HEK293T (cell line): ENCODE measurements around the gene XAGE1B.

Source experiments
- FOXA1 ChIP-seq: fragments of 450-650 bp; IDR thresholded peaks from 2 replicates; pipeline ENCODE4 v1.6.1; 2016; ENCODE audit warnings: mild to moderate bottlenecking
- HDGF ChIP-seq: fragments of 450-650 bp; IDR thresholded peaks from 2 replicates; pipeline ENCODE4 v1.6.1; 2017; ENCODE audit warnings: antibody characterized with exemption, borderline replicate concordance
- LEF1 ChIP-seq: fragments of 450-650 bp; IDR thresholded peaks from 2 replicates; pipeline ENCODE4 v1.6.1; 2017; ENCODE audit warnings: mild to moderate bottlenecking, borderline replicate concordance
- ZNF384 ChIP-seq: fragments of 450-650 bp; IDR thresholded peaks from 2 replicates; pipeline ENCODE4 v1.6.1; 2016

GRCh38 chrX:52556741-52557140, 39.9 kb upstream of the XAGE1B start:
- TF ChIP-seq LEF1, result no peak
- no peak for TF ChIP-seq ZNF384
- no peak for TF ChIP-seq FOXA1
- TF ChIP-seq HDGF, result no peak
